DMS79 (cell line): ENCODE results near the gene SEC61B.

ENCODE experiments used
- DNase-seq: peaks from one replicate; lab custom pipeline; 2025; lab: John Stamatoyannopoulos, UW

The SEC61B gene

DNA sequence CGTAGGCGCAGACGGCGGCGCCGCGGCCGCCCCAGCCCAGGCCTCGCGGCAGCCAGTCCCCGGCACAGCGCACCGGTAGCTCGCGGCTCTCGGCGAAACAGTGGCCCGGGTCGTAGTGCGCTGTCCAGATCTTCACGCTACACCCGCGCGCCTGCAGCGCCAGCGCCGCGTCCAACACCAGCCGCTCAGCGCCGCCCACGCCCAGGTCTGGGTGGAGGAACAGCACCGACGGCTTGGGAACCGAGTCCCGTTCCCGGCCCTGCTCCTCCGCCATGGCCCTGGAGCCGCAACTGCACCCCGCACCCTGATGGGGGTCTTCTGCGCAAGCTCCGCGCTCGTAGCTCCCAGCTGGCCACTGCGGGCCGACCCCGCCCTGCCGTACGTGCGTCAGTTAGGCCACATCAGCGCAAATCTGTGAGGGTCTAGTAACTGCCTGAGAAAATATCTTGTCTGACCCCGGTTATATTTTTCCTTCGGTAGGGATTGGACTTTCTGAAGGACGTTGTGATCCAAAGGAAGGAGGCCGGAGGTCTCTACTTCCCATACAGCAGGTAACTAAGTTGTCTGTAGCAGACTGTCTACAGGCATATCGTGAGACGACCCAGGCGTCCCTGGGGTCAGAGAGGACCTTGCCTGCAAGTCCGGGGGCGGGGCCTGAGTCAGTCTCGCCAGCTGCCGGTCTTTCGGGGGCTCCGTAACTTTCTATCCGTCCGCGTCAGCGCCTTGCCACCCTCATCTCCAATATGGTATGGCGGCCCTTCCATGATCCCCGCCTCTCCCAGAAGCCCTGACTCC lies at the start of gene SEC61B, which contains the start of gene ALG2:
Gene SEC61B, plus strand, starts transcription at position 662 of the 795 bp plus-strand sequence. Its CDS starts 82 bp downstream, at position 744.
Gene ALG2, minus strand, starts transcription at position 322 of the 795 bp plus-strand sequence. Its CDS starts 48 bp downstream, at position 274.
- DNase-seq: peak; percentile 73

- no peak for DNase-seq
Measured at GRCh38 chr9:99173570-99174504, 48.2 kb upstream of the SEC61B start.

GRCh38 chr9:99176527-99177013 lies 45.5 kb upstream of the SEC61B start:
- DNase-seq: no peak

GRCh38 chr9:99177576-99178366 lies 44.3 kb upstream of the SEC61B start:
- DNase-seq: no peak

DNA sequence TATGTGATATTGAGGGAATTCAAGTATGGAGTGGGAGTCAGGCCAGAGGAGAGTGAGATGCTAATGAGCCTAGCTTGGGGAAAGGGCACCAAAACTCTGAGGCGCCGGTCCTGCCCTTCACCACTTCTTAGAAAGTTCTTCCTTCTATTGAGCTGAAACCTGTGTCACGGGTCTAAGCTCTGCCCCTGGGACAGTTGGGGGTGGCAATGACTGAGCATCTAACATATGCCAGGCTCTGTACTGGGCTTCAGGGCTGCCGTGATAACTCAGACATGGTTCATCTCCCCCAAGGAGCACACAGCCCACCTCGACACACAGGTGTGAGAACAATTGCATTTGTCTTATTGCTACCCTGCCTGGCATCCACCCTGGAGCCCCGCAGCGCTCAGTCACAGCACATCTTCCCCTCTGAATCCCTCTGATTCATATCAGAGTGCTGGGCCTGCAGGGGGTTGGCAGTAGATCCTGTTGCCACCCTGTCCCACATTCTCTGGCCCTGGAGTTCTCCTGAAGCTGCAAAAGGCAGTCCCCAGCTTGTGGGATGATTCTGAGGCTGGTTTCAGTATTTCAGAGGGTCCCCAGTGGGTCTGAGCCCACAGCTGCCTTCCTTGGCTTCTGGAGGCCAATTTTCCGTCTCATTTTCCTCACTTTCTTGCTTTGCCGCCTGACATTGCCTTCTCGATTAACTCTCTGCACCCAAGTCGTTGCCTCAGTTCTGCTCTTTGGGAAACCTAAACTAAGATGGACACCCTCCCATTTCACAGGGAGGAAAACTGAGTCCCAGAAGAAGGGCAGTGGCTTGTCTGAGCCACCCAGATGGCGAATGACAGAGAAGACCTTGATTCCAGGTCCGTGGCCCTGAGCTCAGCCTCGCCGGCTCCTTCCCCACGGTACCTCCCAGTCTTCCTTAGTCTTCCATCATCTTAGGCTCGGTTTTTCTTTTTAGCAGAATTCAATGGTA lies 42.9 kb upstream of the SEC61B start:
- DNase-seq: no peak

- DNase-seq: no peak
Measured at GRCh38 chr9:99180199-99180598, 41.9 kb upstream of the SEC61B start.

GRCh38 chr9:99180662-99181061 lies 41.4 kb upstream of the SEC61B start:
- no peak for DNase-seq

GRCh38 chr9:99181206-99181605 lies 40.9 kb upstream of the SEC61B start:
- DNase-seq: no peak

- no peak for DNase-seq
Measured at GRCh38 chr9:99181621-99182020, 40.5 kb upstream of the SEC61B start.

DNA sequence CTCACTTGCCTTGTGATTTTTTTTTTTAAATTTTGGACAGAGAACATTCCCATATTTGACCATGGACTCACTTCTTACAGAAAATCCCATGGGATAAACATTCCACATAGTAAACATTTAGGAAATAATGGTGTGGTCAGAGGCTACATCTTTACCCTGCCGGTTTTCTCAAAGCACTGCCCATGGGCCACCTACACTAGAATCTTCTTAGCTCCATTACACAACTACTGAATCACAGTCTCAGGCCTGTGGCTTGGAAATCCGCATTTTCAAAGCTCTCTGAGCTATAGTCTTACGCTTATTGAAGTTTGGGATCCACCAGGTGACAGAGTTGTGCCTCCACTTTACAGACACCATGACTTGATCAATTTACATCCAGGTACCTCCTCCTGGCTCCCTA lies 39.7 kb upstream of the SEC61B start:
- DNase-seq: no peak

- DNase-seq: no peak
Measured at GRCh38 chr9:99183616-99184015, 38.5 kb upstream of the SEC61B start.

GRCh38 chr9:99184110-99184474 lies 38.0 kb upstream of the SEC61B start:
- DNase-seq: no peak

- peak; percentile 70 for DNase-seq
Measured at GRCh38 chr9:99184475-99185347, 37.4 kb upstream of the SEC61B start.

GRCh38 chr9:99185348-99185632 lies 36.8 kb upstream of the SEC61B start:
- DNase-seq: no peak

DNA sequence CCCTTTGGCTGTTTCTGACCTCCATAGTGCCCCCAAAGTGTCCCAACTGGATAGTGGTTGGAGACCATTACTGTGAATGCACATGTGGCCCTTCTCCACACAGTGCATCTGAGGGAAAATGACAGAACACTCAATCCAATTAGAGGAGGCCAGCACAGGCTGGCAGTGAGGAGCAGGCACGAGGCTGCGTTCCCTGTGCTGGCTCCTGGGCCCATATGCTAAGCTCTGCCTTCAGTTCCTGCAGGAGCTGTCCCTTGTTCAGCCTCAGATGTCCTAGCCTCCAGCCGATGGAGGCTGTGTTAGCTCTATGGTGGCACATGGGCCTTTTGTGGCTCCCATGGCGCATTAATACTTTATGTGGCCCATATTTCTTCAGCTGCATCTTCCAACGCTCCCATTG lies 36.1 kb upstream of the SEC61B start:
- no peak for DNase-seq

- DNase-seq: no peak
Measured at GRCh38 chr9:99187311-99187710, 34.8 kb upstream of the SEC61B start.

DNA sequence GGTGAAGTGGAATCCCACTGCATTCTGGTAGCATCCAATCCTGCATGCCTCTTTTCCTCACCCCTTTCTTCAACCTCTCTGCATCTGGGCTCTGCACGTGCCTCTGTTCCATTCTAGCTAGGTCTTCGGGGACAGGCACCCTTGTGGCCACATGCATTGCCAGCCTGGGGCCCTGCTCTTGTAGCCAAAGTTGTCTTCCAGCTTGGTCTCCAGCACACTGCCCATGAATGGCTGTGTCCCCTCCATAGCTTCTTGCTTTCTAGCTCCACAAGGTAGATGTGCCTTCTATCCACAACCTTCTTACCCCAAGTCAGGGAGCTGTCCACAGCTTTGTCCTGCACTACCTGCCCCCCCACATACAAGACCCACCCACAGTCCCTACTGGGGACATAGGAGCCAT lies 32.9 kb upstream of the SEC61B start:
- DNase-seq: no peak

DNA sequence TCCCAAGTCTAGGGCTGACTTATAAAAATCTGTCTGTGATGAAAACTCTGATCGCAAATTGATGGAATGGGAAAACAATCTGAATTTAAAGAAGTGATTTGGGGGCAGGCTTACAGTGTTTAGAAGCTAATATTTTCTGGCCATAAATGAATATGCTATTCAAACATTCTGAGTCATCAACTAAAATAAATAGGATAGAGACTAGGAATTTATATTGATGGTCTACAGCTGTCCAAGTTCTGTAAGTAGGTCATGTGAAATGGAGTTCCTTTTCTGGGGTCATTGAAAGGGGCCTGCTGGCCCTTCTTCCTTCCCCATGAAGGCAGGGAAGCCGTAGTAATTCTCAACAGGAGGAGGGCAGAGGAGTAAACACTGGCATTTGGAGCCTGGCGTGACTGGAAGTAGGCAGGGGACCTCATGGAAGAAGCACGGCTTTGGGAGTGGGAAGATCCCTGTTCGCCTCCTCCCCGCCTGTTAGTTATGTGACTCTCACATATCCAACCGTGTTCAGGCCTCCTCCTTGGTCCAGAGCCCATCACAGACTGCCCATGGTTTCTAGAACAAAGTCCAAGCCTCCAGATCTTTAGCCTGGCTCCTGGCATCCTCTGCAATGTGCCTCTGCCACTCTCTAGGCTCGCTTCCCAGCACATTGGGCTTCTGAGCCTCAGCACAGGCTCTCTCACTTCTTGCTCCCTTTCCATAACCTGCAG lies 32.0 kb upstream of the SEC61B start:
- no peak for DNase-seq

GRCh38 chr9:99190597-99191283 lies 31.3 kb upstream of the SEC61B start:
- DNase-seq: no peak
